HepG2 (cell line): ENCODE results near the gene NDUFV1. TPM values are rescaled to one million over a fixed set of nuclear protein-coding genes. Genes with fewer than 3 reads are reported as not detected.

Source experiments
- ATF5 ChIP-seq: sonication (generic); formaldehyde crosslinking; IDR thresholded peaks from 2 replicates; pipeline ENCODE4 v1.4.0; 2020; ENCODE audit warnings: mild to moderate bottlenecking, low read depth, missing genetic modification reagents
- ATF7-NPFF ChIP-seq: sonication (generic); formaldehyde crosslinking; IDR thresholded peaks from 2 replicates; pipeline ENCODE4 v1.8.1; 2023; ENCODE audit warnings: mild to moderate bottlenecking, low read depth, missing genetic modification reagents, moderate library complexity
- FOXC1 ChIP-seq: sonication (generic); formaldehyde crosslinking; IDR thresholded peaks from 2 replicates; pipeline ENCODE4 v1.8.0; 2022; ENCODE audit warnings: mild to moderate bottlenecking, missing genetic modification reagents, borderline replicate concordance
- GRHL1 ChIP-seq: sonication (generic); formaldehyde crosslinking; conservative IDR thresholded peaks from 2 replicates; pipeline ENCODE4 v1.8.0; 2022; ENCODE audit warnings: missing genetic modification reagents
- IKZF5 ChIP-seq: IDR thresholded peaks from 2 replicates; pipeline ENCODE4 v1.6.1; 2018; ENCODE audit warnings: missing genetic modification reagents, mild to moderate bottlenecking, missing compliant biosample characterization
- MAF1 ChIP-seq: sonication (generic); formaldehyde crosslinking; IDR thresholded peaks from 2 replicates; pipeline ENCODE4 v1.5.0; 2020; ENCODE audit warnings: missing genetic modification reagents, borderline replicate concordance
- MYC ChIP-seq: sonication (generic); formaldehyde crosslinking; IDR thresholded peaks from 2 replicates; pipeline ENCODE4 v1.9.0; 2021; ENCODE audit warnings: missing genetic modification reagents, borderline replicate concordance
- REXO4 ChIP-seq: sonication (generic); formaldehyde crosslinking; IDR thresholded peaks from 2 replicates; pipeline ENCODE4 v1.8.0; 2022; ENCODE audit warnings: missing genetic modification reagents, mild to moderate bottlenecking, borderline replicate concordance
- SMAD9 ChIP-seq: sonication (generic); formaldehyde crosslinking; IDR thresholded peaks from 2 replicates; pipeline ENCODE4 v1.5.1; 2020; ENCODE audit warnings: mild to moderate bottlenecking, missing genetic modification reagents
- TFDP2 ChIP-seq: sonication (generic); formaldehyde crosslinking; IDR thresholded peaks from 2 replicates; pipeline ENCODE4 v1.4.0; 2020; ENCODE audit warnings: missing genetic modification reagents
- ZNF12 ChIP-seq: sonication (generic); formaldehyde crosslinking; IDR thresholded peaks from 2 replicates; pipeline ENCODE4 v1.5.0; 2020; ENCODE audit warnings: missing genetic modification reagents
- ZNF20 ChIP-seq: sonication (generic); formaldehyde crosslinking; IDR thresholded peaks from 2 replicates; pipeline ENCODE4 v1.4.0; 2020; ENCODE audit warnings: mild to moderate bottlenecking, moderate library complexity, missing genetic modification reagents
- ZNF264 ChIP-seq: sonication (generic); formaldehyde crosslinking; IDR thresholded peaks from 2 replicates; pipeline ENCODE4 v1.4.0; 2020; ENCODE audit warnings: missing genetic modification reagents
- ZNF362 ChIP-seq: sonication (generic); formaldehyde crosslinking; IDR thresholded peaks from 2 replicates; pipeline ENCODE4 v1.4.0; 2020; ENCODE audit warnings: missing genetic modification reagents, mild to moderate bottlenecking, borderline replicate concordance
- ZNF687 ChIP-seq: sonication (generic); formaldehyde crosslinking; IDR thresholded peaks from 2 replicates; pipeline ENCODE4 v1.5.1; 2020; ENCODE audit warnings: mild to moderate bottlenecking, missing genetic modification reagents, moderate library complexity
- polyA plus RNA-seq, 8 experiments: library from polyadenylated mRNA; depleted of rRNA in 3 of 8; stranded (reverse) in 7 of 8; unstranded in 1 of 8; fragments of >200 nt; fragmentation: Illumina TruSeq in 4 of 8; extraction: Trizol in 4 of 8; gene quantifications; 2 replicates each; pipeline versions ENCODE4 v1.2.1 to v1.2.3, GENCODE V29; 2011 to 2016; ENCODE audit warnings: low read depth in 4 of 8, missing spikeins in 1 of 8, mixed read lengths in 1 of 8; ENCODE audit not compliant: insufficient read depth in 1 of 8
- total RNA-seq, 5 experiments: library from RNA; depleted of rRNA; stranded (reverse); fragments of >200 nt; fragmentation: Illumina TruSeq; extraction: Trizol; gene quantifications; 2 replicates each; pipeline ENCODE4 v1.2.3, GENCODE V29; 2016; ENCODE audit warnings: low read depth in 1 of 5

NDUFV1 gene
- total and polyA plus RNA-seq, 2 of the 13 experiments (the other 11 are each of a cell fraction or from before 2014, with no cell fraction given) = 88.9 to 137 TPM

- peak; percentile 90 for TF ChIP-seq TFDP2 (CRISPR knock-in tag)
- peak; percentile 72; the same call in 1 of the 2 replicates for TF ChIP-seq SMAD9 (CRISPR knock-in tag)
- TF ChIP-seq MAF1 (CRISPR knock-in tag) = 0 out of 2 replicates have a peak, but pooled peaks have one; percentile 34
- TF ChIP-seq ZNF362 = 0 out of 2 replicates have a peak, but pooled peaks have one; percentile 29
- peak; percentile 55; the same call in 1 of the 2 replicates for TF ChIP-seq ZNF20 (CRISPR knock-in tag)
- no peak for TF ChIP-seq ATF5 (CRISPR knock-in tag)
- no peak for TF ChIP-seq GRHL1 (CRISPR knock-in tag)
- no peak; the same call in 1 of the 2 replicates for TF ChIP-seq FOXC1 (CRISPR knock-in tag)
- TF ChIP-seq IKZF5 (CRISPR knock-in tag) = peak; percentile 64; the same call in 1 of the 2 replicates
- peak; percentile 87; the same call in 1 of the 2 replicates for TF ChIP-seq REXO4 (CRISPR knock-in tag)
- peak; percentile 88 for TF ChIP-seq MYC (CRISPR knock-in tag)
- TF ChIP-seq ZNF264 (CRISPR knock-in tag) = 0 out of 2 replicates have a peak, but pooled peaks have one; percentile 49
- peak; percentile 97 for TF ChIP-seq ZNF687
- TF ChIP-seq ZNF12 (CRISPR knock-in tag) = peak; percentile 58; the same call in 1 of the 2 replicates
- TF ChIP-seq ATF7-NPFF = peak; percentile 56
Measured at GRCh38 chr11:67629386-67630227, 22.9 kb downstream of the NDUFV1 start, which contains the start of gene NUDT8 (continued).
